PFSK-1 (cell line): Measurements from ENCODE around the gene KIFAP3.

Experiments used
- FOXP2 ChIP-seq: optimal IDR thresholded peaks from 2 replicates; pipeline ENCODE3; 2011; ENCODE audit warnings: borderline replicate concordance, control low read depth, inconsistent platforms; ENCODE audit not compliant: insufficient read depth; ENCODE audit errors: extremely low read length, extremely low read depth
- POLR2AphosphoS5 ChIP-seq: IDR thresholded peaks from 2 replicates; pipeline ENCODE4 v1.6.1; 2012; ENCODE audit warnings: low read depth, mild to moderate bottlenecking, control low read depth, low read length, moderate library complexity
- REST ChIP-seq, 2 experiments: IDR thresholded peaks; 2 replicates each; pipeline versions ENCODE4 v1.6.1 to v1.8.0; 2011 to 2012; ENCODE audit warnings: low read depth in 2 of 2, low read length in 2 of 2, control low read depth in 1 of 2, inconsistent platforms in 1 of 2, mild to moderate bottlenecking in 1 of 2, moderate library complexity in 1 of 2; ENCODE audit not compliant: insufficient read depth in 1 of 2
- SIN3A ChIP-seq: IDR thresholded peaks from 2 replicates; pipeline ENCODE4 v1.6.1; 2012; ENCODE audit warnings: mild to moderate bottlenecking, low read length, moderate library complexity, borderline replicate concordance; ENCODE audit not compliant: insufficient read depth
- TAF1 ChIP-seq: IDR thresholded peaks from 2 replicates; pipeline ENCODE4 v1.6.1; 2012; ENCODE audit warnings: low read length, control low read depth, borderline replicate concordance; ENCODE audit not compliant: insufficient read depth

- TF ChIP-seq POLR2AphosphoS5 (no peak), SIN3A (no peak), TAF1 (no peak), REST (IDR thresholded peaks at IDR 0.05; ENCODE audit: insufficient read depth in 1 of 2, low read depth in 2 of 2, low read length in 2 of 2) (no peak), FOXP2 (no peak)
Observed at GRCh38 chr1:169892176-169892926, 182.1 kb downstream of the KIFAP3 start.
